Adrenal gland (tissue), 5 donors: Measurements from ENCODE around the gene PEPD.

ENCODE experiments used
- POLR2A ChIP-seq, 2 donors: fragments of 450-650 bp; IDR thresholded peaks; one replicate each; pipeline ENCODE4 v1.6.1; 2017; ENCODE audit warnings: antibody characterized with exemption in 2 of 2, mild to moderate bottlenecking in 2 of 2, moderate library complexity in 1 of 2
- TF ChIP-seq, protein P1 (sequence below), 6 experiments: fragments of 450-650 bp in 4 of 6; fragments of 200-600 bp in 2 of 6; sonication (generic) in 1 of 6; IDR thresholded peaks; 1 replicate in 5 of 6; 2 replicates in 1 of 6; pipeline versions ENCODE4 v1.5.1 to v1.8.0; 2016 to 2021; ENCODE audit warnings: antibody characterized with exemption in 6 of 6, mild to moderate bottlenecking in 2 of 6, moderate library complexity in 1 of 6
- donor health status: DM: no; HTN: no; CAD: no.

GRCh38 chr19:33428627-33429125 lies 92.9 kb downstream of the PEPD start:
- TF ChIP-seq, protein P1, sequence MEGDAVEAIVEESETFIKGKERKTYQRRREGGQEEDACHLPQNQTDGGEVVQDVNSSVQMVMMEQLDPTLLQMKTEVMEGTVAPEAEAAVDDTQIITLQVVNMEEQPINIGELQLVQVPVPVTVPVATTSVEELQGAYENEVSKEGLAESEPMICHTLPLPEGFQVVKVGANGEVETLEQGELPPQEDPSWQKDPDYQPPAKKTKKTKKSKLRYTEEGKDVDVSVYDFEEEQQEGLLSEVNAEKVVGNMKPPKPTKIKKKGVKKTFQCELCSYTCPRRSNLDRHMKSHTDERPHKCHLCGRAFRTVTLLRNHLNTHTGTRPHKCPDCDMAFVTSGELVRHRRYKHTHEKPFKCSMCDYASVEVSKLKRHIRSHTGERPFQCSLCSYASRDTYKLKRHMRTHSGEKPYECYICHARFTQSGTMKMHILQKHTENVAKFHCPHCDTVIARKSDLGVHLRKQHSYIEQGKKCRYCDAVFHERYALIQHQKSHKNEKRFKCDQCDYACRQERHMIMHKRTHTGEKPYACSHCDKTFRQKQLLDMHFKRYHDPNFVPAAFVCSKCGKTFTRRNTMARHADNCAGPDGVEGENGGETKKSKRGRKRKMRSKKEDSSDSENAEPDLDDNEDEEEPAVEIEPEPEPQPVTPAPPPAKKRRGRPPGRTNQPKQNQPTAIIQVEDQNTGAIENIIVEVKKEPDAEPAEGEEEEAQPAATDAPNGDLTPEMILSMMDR (IDR thresholded peaks at IDR 0.05), result no peak
- TF ChIP-seq POLR2A (IDR thresholded peaks at IDR 0.05), result no peak
